Midbrain (tissue), 1 donor: Measurements from ENCODE around the gene AKT1S1.
"Not testable (repeated sequence)": the region's sequence is repeated elsewhere in the genome, so short reads cannot be mapped to it uniquely, and the experiment has no call there.

Experiments used
- DNase-seq: peaks from one replicate; lab custom pipeline; 2025; lab: John Stamatoyannopoulos, UW

The AKT1S1 gene

DNA sequence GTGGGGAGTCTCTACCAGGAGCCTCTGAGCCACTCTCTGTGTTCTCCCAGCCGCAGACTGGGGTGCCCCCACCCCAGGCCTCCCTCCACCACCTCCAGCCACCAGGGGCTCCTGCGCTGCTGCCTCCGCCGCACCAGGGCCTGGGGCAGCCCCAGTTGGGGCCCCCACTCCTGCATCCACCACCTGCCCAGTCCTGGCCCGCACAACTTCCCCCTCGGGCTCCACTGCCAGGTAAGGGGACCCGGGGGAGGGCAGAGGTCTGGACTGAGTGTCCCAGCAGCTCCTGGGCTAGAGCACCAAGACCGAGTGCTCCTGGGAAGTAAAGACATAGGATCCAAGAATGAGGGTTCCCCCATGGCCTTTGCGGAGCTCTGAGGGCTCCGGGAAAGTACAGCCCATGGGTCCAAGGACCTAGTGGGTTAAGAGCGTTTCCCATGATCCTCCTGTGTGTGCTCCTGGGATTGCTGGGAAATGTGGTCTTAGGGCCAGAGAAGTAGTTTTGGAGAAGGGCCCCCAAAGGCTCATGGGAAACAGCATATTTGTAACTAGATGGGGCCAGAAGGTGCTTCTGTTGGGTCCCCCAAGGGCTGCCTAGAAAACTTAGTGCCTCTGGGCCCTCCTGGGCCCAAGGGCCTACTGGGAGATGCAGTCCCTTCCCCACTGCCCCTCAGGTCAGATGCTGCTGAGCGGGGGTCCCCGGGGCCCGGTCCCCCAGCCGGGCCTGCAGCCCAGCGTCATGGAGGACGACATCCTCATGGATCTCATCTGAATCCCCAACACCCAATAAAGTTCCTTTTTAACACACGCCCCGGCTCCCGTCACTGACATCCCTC is 40.8 kb downstream of the AKT1S1 start:
- no peak for DNase-seq

DNA sequence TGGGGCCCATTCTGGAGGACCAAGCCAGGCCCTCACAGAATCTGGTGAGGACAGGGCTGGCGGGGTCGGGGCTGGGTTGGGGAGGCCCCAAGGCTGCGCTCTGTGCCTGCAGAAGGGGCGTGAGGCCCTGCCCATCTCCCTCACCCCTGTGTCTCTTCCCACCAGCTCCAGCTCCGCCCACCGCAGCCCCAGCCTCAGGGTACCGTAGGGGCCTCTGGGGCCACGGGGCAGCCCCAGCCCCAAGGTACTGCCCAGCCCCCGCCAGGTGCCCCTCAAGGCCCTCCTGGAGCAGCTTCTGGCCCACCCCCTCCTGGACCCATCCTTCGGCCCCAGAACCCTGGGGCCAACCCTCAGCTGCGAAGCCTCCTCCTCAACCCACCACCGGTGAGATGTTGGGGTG is 41.6 kb downstream of the AKT1S1 start:
- no peak for DNase-seq

DNA sequence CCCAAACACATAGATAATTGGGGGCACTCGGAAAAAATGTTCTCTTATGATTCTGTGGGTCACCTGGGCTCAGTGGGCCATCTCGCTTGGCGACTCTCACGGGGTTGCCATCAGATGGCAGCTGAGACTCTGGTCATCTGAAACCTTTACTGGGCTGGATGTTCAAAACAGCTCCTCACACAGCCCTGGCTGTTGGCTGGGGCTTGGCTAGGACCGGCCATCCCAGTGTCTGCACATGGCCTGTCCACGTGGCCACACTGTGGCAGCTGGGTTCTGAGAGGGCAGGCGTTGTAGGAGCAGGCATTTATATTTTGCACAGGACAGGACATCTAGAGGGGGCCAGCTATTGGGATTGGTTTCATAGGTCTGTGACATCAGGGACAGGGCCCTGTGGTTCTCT is 43.6 kb downstream of the AKT1S1 start:
- DNase-seq, result no peak

DNA sequence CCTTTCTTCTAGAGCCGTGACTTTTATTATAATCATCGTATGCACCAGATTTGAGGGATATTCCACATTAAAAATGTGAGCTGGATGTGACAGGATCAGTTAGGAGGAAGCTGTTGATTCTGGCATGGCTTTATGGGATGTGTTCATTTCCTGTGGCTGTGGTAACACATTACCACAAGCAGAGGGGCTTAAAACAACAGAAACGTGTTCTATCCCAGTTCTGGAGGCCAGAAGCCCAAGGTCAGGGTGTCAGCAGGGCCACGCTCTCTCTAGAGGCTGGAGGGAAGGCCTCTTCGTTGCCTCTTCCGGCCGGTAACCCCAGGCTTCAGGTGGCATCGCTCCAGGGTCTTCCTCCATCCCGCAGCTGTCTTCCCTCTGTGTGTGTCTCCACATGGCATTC is 44.6 kb downstream of the AKT1S1 start:
- no peak for DNase-seq

DNA sequence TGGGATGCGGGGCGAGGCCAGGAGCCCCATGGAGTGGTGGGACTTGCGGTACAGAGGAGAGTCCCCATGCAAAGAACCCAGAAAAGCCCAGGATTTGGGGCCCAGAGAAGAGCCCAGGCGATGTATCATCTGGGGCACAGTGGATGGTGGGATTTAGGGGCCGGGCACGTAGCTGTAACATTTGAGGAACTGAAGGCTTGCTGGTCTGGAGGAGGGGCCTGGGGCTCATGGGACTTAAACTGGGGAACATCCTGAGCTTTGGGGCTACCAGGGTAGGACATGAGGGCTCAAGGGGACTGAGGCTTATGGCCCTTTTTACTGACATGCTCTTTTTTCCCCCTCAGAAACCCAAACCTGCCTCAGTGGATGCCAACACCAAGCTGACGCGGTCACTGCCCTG is 45.6 kb downstream of the AKT1S1 start:
- DNase-seq, result no peak

DNA sequence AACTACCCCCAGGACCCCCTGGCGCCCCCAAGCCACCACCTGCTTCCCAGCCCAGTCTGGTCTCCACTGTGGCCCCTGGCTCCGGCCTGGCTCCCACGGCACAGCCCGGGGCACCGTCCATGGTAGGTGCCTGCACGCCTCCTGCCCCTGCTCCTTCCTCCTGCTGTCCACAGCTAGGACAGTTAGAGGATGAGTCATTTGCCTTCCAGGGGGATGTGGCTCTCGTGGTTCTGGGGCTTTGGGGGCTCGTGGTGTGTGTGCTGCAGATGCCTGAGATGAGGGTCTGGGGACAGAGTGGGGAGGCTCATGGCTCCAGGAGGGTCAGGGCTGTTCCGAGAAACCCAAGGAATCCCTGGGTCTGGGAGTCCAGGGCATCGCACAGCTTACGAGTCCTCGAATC is 46.4 kb downstream of the AKT1S1 start:
- no peak for DNase-seq

DNA sequence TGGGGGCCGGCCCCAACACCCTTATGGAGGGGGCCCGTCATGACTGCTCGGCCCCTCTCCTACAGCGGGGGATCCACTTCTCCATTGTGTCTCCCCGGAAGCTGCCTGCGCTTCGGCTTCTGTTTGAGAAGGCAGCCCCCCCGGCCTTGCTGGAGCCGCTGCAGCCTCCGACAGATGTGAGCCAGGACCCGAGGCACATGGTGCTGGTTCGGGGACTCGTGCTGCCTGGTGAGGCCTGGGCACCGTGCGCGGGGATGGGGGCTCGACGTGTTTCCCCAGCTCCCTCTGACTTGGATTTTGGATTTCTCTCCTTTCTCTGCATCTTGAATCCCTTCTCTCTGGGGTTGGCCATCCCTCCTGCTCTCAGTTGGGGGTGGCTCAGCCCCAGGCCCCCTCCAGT is 47.4 kb downstream of the AKT1S1 start:
- DNase-seq, result no peak

DNA sequence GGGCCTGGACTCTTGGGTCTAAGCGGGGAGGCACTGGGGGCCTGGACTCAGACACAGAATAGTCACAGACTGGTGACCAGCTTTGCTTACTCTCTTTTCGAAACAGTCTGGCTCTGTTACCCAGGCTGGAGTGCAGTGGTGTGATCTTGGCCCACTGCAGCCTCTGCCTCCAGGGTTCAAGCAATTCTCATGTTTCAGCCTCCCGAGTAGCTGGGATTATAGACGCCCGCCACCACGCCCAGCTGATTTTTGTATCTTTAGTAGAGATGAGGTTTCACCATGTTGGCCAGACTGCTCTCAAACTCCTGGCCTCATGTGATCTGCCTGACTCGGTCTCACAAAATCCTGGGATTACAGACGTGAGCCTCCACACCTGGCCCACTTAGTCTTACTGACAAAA is 48.0 kb downstream of the AKT1S1 start:
- no peak for DNase-seq

DNA sequence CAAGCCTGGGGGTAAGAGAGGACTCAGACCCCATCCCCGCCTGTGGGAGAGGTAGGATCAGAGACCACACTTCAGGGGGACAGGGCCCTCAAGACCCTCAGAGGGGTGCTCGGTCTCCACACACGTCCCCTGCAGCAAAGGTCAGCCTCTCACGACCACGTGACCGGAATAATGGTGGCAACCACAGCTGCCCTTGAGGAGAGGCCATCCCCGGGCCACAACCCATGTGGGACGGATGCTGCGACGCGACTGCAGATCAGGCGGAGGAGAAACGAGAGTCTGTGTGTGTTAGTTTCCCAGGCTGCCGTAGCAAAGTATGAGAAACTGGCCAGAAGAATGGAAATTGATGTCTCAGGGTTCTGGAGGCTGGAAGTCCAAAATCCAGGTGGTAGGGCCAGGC is 50.1 kb downstream of the AKT1S1 start:
- no peak for DNase-seq

DNA sequence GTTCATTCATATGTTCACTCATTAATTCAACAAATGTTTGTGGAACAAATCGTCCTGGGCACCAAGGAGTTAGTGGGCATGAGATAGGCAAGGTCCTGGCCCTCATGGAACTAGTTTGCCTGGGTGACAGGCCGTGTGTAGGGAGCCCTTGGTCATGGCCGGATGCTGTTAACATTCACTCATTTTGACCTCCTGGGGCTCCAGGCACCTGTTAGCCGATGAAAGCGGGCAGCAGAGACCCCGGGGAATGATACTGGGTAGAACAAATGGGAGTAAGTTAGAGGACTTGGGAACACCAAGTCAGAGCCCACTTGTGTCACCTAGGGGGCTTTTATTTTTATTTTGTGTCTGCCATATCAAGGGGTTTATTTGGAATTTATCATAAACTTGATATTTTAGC is 52.5 kb downstream of the AKT1S1 start:
- DNase-seq, result no peak

DNA sequence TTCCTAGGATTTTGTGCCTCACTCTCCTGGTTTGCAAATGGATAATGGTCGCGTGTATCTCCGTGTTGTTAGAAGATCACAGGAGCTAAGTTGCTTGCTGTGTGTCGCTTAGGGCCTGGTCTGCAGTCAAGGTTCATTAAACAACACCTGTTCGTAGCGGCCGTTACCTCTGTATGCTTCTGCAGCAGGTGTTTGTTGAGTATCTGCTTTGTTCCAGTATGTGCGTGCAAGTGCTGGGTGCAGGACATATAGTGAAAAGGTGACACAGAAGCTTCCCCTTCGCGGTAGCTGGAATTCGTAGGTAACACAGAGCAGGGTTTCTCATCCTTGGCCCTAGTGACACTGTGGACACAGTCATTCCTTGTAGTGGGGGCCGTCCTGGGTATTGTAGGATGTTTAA is 53.7 kb downstream of the AKT1S1 start:
- DNase-seq, result no peak

DNA sequence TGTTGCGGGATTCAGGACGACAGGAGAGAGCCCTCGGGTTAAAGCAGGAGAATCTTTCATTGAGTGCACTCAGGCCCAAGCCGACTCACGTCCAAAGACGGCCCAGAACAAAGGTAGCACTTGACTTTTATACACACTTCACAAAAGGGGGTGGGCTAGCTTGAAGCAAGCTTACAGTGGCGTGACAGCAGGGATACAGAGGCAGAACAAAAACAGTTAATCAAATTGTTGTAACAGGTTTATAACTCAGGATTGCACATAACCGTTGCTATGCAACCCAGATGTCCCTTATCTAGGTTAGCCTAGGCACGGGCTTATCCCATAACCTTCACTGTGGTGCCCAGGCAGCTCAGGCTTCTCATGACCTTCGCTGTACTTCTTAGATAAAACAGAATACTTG is 57.0 kb downstream of the AKT1S1 start:
- no peak for DNase-seq

DNA sequence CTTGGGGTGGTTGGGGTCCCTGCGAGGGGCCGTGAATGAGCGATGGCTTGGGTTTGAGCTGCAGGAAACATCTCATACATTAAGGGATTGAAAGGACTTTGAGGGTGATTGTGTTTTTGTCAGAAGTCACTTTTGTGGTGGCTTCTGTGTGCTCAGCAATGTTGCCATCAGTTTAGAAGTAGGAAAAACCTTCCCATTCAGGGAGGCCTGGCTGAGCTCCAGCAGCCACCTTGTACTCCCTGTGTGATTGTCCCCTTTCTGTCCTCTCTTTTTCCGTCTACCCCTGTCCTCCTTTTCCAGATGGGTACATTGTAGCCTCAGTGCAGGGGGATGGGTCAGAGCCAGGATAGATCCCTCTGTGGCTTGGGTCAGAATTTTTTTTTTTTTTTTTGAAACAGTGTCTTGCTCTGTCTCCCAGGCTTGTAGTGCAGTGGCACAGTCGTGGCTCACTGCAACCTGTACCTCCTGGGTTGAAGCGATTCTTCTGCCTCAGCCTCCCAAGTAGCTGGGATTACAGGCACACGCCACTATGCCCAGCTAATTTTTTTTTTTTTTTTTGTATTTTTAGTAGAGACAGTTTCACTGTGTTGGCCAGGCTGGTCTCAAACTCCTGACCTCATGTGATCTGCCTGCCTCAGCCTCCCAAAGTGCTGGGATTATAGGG is 57.6 kb downstream of the AKT1S1 start:
- DNase-seq, result not testable (repeated sequence)
